Central memory CD8-positive, alpha-beta T cell (primary cell): ENCODE results near the gene NR3C1.

Source experiments
- ATAC-seq: fragments of 150-1000 bp; cut with Tn5 transposase; replicated peaks from 2 replicates; pipeline ENCODE4 v1.10.0; 2022; ENCODE audit warnings: mild to moderate bottlenecking, moderate FRiP score, moderate number of reproducible peaks; ENCODE audit not compliant: poor library complexity, severe bottlenecking; ENCODE audit errors: extremely low read depth
- DNase-seq, 2 donors: peaks; one replicate each; pipeline ENCODE4 v3.0.0; 2021; ENCODE audit warnings: low spot score in 2 of 2
- H3K27ac Mint-ChIP-seq: one replicate; pipeline ENCODE4 v1.8.0; 2022; ENCODE audit warnings: low read depth, mild to moderate bottlenecking, moderate library complexity, mixed read lengths
- H3K27me3 Mint-ChIP-seq: one replicate; pipeline ENCODE4 v1.8.0; 2022; ENCODE audit warnings: mixed read lengths
- H3K36me3 Mint-ChIP-seq: one replicate; pipeline ENCODE4 v1.8.0; 2022; ENCODE audit warnings: mild to moderate bottlenecking, moderate library complexity, mixed read lengths; ENCODE audit not compliant: insufficient read depth
- H3K4me1 Mint-ChIP-seq: one replicate; pipeline ENCODE4 v1.8.0; 2022; ENCODE audit warnings: mixed read lengths
- H3K4me3 Mint-ChIP-seq: one replicate; pipeline ENCODE4 v1.8.0; 2022; ENCODE audit warnings: mild to moderate bottlenecking, moderate library complexity, mixed read lengths
- H3K9me3 Mint-ChIP-seq: one replicate; pipeline ENCODE4 v1.8.0; 2022; ENCODE audit warnings: mixed read lengths

Gene NR3C1

GRCh38 chr5:143362664-143363227 is 40.7 kb downstream of the NR3C1 start:
- Mint-ChIP-seq H3K27me3 (no peaks in the 10 kb centered on the region), H3K9me3 (peaks cover 4% of the 10 kb centered on the region), H3K4me1 (peaks cover 81% of the 10 kb centered on the region), H3K4me3 (no peak overlapping the region), H3K27ac (peak overlapping the region; percentile 38), H3K36me3 (peaks cover 6% of the 10 kb centered on the region)
- no peak for ATAC-seq
- no peak for DNase-seq

- Mint-ChIP-seq H3K4me3 (no peak overlapping the region), H3K36me3 (peaks cover 6% of the 10 kb centered on the region), H3K9me3 (peaks cover 4% of the 10 kb centered on the region), H3K27me3 (no peaks in the 10 kb centered on the region), H3K4me1 (peaks cover 81% of the 10 kb centered on the region), H3K27ac (no peak overlapping the region)
- ATAC-seq (no peak), DNase-seq (no peak)
These were observed 42.0 kb downstream of the NR3C1 start for GRCh38 chr5:143361438-143361837.

- ATAC-seq (no peak), DNase-seq (no peak)
- Mint-ChIP-seq H3K27ac (peak overlapping the region; percentile 62), H3K36me3 (peaks cover 6% of the 10 kb centered on the region), H3K9me3 (peaks cover 1% of the 10 kb centered on the region), H3K4me1 (peaks cover 81% of the 10 kb centered on the region), H3K4me3 (peak overlapping the region; percentile 23), H3K27me3 (no peaks in the 10 kb centered on the region)
These were observed 42.7 kb downstream of the NR3C1 start for GRCh38 chr5:143360755-143361154.

- Mint-ChIP-seq H3K27me3 (no peaks in the 10 kb centered on the region), H3K9me3 (no peaks in the 10 kb centered on the region), H3K36me3 (peaks cover 9% of the 10 kb centered on the region), H3K4me1 (peaks cover 76% of the 10 kb centered on the region), H3K27ac (no peak overlapping the region), H3K4me3 (no peak overlapping the region)
- DNase-seq (no peak), ATAC-seq (peak; percentile 33)
These were observed 43.6 kb downstream of the NR3C1 start for GRCh38 chr5:143359869-143360268.

GRCh38 chr5:143356855-143357583 is 46.5 kb downstream of the NR3C1 start:
- H3K27ac Mint-ChIP-seq = peak overlapping the region; percentile 73
- no peak for ATAC-seq
- H3K27me3 Mint-ChIP-seq = no peaks in the 10 kb centered on the region
- no peaks in the 10 kb centered on the region for H3K9me3 Mint-ChIP-seq
- no peak for DNase-seq
- no peak overlapping the region for H3K4me3 Mint-ChIP-seq
- peaks cover 69% of the 10 kb centered on the region for H3K4me1 Mint-ChIP-seq
- H3K36me3 Mint-ChIP-seq = peaks cover 6% of the 10 kb centered on the region

GRCh38 chr5:143355710-143356109 is 47.8 kb downstream of the NR3C1 start:
- ATAC-seq (peak; percentile 90), DNase-seq (peak; percentile 24 to 61)
- H3K4me1 Mint-ChIP-seq = peaks cover 56% of the 10 kb centered on the region
- H3K27me3 Mint-ChIP-seq = no peaks in the 10 kb centered on the region
- H3K9me3 Mint-ChIP-seq = no peaks in the 10 kb centered on the region
- peak overlapping the region; percentile 73 for H3K27ac Mint-ChIP-seq
- H3K4me3 Mint-ChIP-seq = no peak overlapping the region
- H3K36me3 Mint-ChIP-seq = peaks cover 6% of the 10 kb centered on the region

- no peak for ATAC-seq
- Mint-ChIP-seq H3K36me3 (peaks cover 6% of the 10 kb centered on the region), H3K9me3 (no peaks in the 10 kb centered on the region), H3K27ac (peak overlapping the region; percentile 89), H3K4me3 (peak overlapping the region; percentile 77), H3K27me3 (no peaks in the 10 kb centered on the region), H3K4me1 (peaks cover 48% of the 10 kb centered on the region)
- DNase-seq = no peak
These were observed 49.5 kb downstream of the NR3C1 start for GRCh38 chr5:143354025-143354424.

GRCh38 chr5:143352691-143353090 is 50.8 kb downstream of the NR3C1 start:
- peak; percentile 50 for ATAC-seq

GRCh38 chr5:143350751-143351602 is 52.5 kb downstream of the NR3C1 start:
- Mint-ChIP-seq H3K27ac (no peak overlapping the region), H3K36me3 (peaks cover 6% of the 10 kb centered on the region), H3K4me1 (peaks cover 41% of the 10 kb centered on the region), H3K27me3 (no peaks in the 10 kb centered on the region), H3K9me3 (no peaks in the 10 kb centered on the region), H3K4me3 (no peak overlapping the region)
- DNase-seq = no peak
- ATAC-seq = no peak

More at GRCh38 chr5:143352691-143353090, 50.8 kb downstream of the NR3C1 start:
- Mint-ChIP-seq H3K27me3 (no peaks in the 10 kb centered on the region), H3K4me1 (peaks cover 42% of the 10 kb centered on the region), H3K4me3 (peak overlapping the region; percentile 77), H3K36me3 (peaks cover 6% of the 10 kb centered on the region), H3K27ac (peak overlapping the region; percentile 89), H3K9me3 (no peaks in the 10 kb centered on the region)
- no peak for DNase-seq

- no peaks in the 10 kb centered on the region for H3K27me3 Mint-ChIP-seq
- no peak for DNase-seq
- no peaks in the 10 kb centered on the region for H3K9me3 Mint-ChIP-seq
- H3K27ac Mint-ChIP-seq = no peak overlapping the region
- peaks cover 38% of the 10 kb centered on the region for H3K4me1 Mint-ChIP-seq
- no peak for ATAC-seq
- peaks cover 4% of the 10 kb centered on the region for H3K36me3 Mint-ChIP-seq
- H3K4me3 Mint-ChIP-seq = no peak overlapping the region
These were observed 53.1 kb downstream of the NR3C1 start for GRCh38 chr5:143350341-143350740.

- Mint-ChIP-seq H3K4me3 (no peak overlapping the region), H3K9me3 (no peaks in the 10 kb centered on the region), H3K4me1 (peaks cover 40% of the 10 kb centered on the region), H3K36me3 (peaks cover 2% of the 10 kb centered on the region), H3K27ac (no peak overlapping the region), H3K27me3 (no peaks in the 10 kb centered on the region)
- DNase-seq (no peak), ATAC-seq (no peak)
These were observed 54.3 kb downstream of the NR3C1 start for GRCh38 chr5:143349177-143349576.

- ATAC-seq (no peak), DNase-seq (no peak)
- no peak overlapping the region for H3K4me3 Mint-ChIP-seq
These were observed 55.7 kb downstream of the NR3C1 start for GRCh38 chr5:143347698-143348344.

More at GRCh38 chr5:143347698-143348344, 55.7 kb downstream of the NR3C1 start:
- Mint-ChIP-seq H3K4me1 (peaks cover 34% of the 10 kb centered on the region), H3K27ac (no peak overlapping the region), H3K9me3 (no peaks in the 10 kb centered on the region), H3K36me3 (peaks cover 2% of the 10 kb centered on the region), H3K27me3 (no peaks in the 10 kb centered on the region)
